HepG2 (cell line): ENCODE measurements around the gene VPS4B. TPM values are rescaled to one million over a fixed set of nuclear protein-coding genes. Genes with fewer than 3 reads are reported as not detected.

Experiments used
- FOSL1 ChIP-seq: sonication (generic); formaldehyde crosslinking; IDR thresholded peaks from 2 replicates; pipeline ENCODE4 v1.9.0; 2021; ENCODE audit warnings: missing genetic modification reagents, borderline replicate concordance
- HNRNPLL ChIP-seq: fragments of 200-400 bp; formaldehyde crosslinking; IDR thresholded peaks from 2 replicates; pipeline ENCODE4 v1.6.1; 2017; ENCODE audit warnings: mild to moderate bottlenecking, low read depth, low read length; ENCODE audit not compliant: poor library complexity, severe bottlenecking
- JUND ChIP-seq: sonication (generic); formaldehyde crosslinking; IDR thresholded peaks from 2 replicates; pipeline ENCODE4 v1.8.0; 2022; ENCODE audit warnings: mild to moderate bottlenecking, missing genetic modification reagents
- KDM3A ChIP-seq: IDR thresholded peaks from 2 replicates; pipeline ENCODE4 v1.6.1; 2018; ENCODE audit warnings: low read depth, missing compliant biosample characterization
- KDM4B ChIP-seq: sonication (generic); formaldehyde crosslinking; IDR thresholded peaks from 2 replicates; pipeline ENCODE4 v1.4.0; 2020; ENCODE audit warnings: missing genetic modification reagents
- MXD1 ChIP-seq: sonication (generic); formaldehyde crosslinking; IDR thresholded peaks from 2 replicates; pipeline ENCODE4 v1.4.0; 2020; ENCODE audit warnings: mild to moderate bottlenecking, missing genetic modification reagents
- RBFOX2 ChIP-seq: fragments of 200-400 bp; formaldehyde crosslinking; IDR thresholded peaks from 2 replicates; pipeline ENCODE4 v1.6.1; 2017; ENCODE audit warnings: low read depth, mild to moderate bottlenecking, low read length
- SIN3A ChIP-seq: IDR thresholded peaks from 2 replicates; pipeline ENCODE4 v1.6.1; 2011; ENCODE audit warnings: low read depth, mild to moderate bottlenecking, control low read depth, low read length, borderline replicate concordance
- SP5 ChIP-seq: IDR thresholded peaks from 2 replicates; pipeline ENCODE4 v1.6.1; 2016; ENCODE audit warnings: low read depth, borderline replicate concordance
- SYNCRIP ChIP-seq: fragments of 200-400 bp; formaldehyde crosslinking; IDR thresholded peaks from 2 replicates; pipeline ENCODE4 v1.6.1; 2018; ENCODE audit warnings: mild to moderate bottlenecking, low read depth, low read length; ENCODE audit not compliant: insufficient read depth
- TAF1 ChIP-seq: sonication (generic); formaldehyde crosslinking; IDR thresholded peaks from 2 replicates; pipeline ENCODE4 v1.4.0; 2020; ENCODE audit warnings: missing genetic modification reagents
- TFDP1 ChIP-seq: IDR thresholded peaks from 2 replicates; pipeline ENCODE4 v1.6.1; 2016; ENCODE audit warnings: missing compliant biosample characterization, missing genetic modification reagents, borderline replicate concordance
- ZIK1 ChIP-seq: sonication (generic); formaldehyde crosslinking; IDR thresholded peaks from 2 replicates; pipeline ENCODE4 v1.5.0; 2020; ENCODE audit warnings: mild to moderate bottlenecking, low read depth, missing genetic modification reagents, borderline replicate concordance
- ZMYM3 ChIP-seq: sonication (generic); formaldehyde crosslinking; IDR thresholded peaks from 2 replicates; pipeline ENCODE4 v1.5.1; 2020; ENCODE audit warnings: mild to moderate bottlenecking, missing genetic modification reagents
- ZNF430 ChIP-seq: sonication (generic); formaldehyde crosslinking; IDR thresholded peaks from 2 replicates; pipeline ENCODE4 v1.9.0; 2021; ENCODE audit warnings: mild to moderate bottlenecking, missing genetic modification reagents
- ZNF451 ChIP-seq: sonication (generic); formaldehyde crosslinking; IDR thresholded peaks from 2 replicates; pipeline ENCODE4 v1.5.0; 2020; ENCODE audit warnings: mild to moderate bottlenecking, missing genetic modification reagents
- ZNF484 ChIP-seq: sonication (generic); formaldehyde crosslinking; IDR thresholded peaks from 2 replicates; pipeline ENCODE4 v1.5.1; 2020; ENCODE audit warnings: mild to moderate bottlenecking, low read depth, missing genetic modification reagents, borderline replicate concordance
- ZNF639 ChIP-seq: conservative IDR thresholded peaks from 2 replicates; pipeline ENCODE4 v1.6.1; 2018; ENCODE audit warnings: missing genetic modification reagents
- ZNF674 ChIP-seq: sonication (generic); formaldehyde crosslinking; IDR thresholded peaks from 2 replicates; pipeline ENCODE4 v1.5.0; 2020; ENCODE audit warnings: low read depth, mild to moderate bottlenecking, missing genetic modification reagents
- ZNF710 ChIP-seq: sonication (generic); formaldehyde crosslinking; IDR thresholded peaks from 2 replicates; pipeline ENCODE4 v1.5.0; 2020; ENCODE audit warnings: mild to moderate bottlenecking, missing genetic modification reagents, borderline replicate concordance
- ZNF749 ChIP-seq: sonication (generic); formaldehyde crosslinking; IDR thresholded peaks from 2 replicates; pipeline ENCODE4 v1.8.0; 2022; ENCODE audit warnings: mild to moderate bottlenecking, missing genetic modification reagents, moderate library complexity, borderline replicate concordance
- ZSCAN5A ChIP-seq: sonication (generic); formaldehyde crosslinking; IDR thresholded peaks from 2 replicates; pipeline ENCODE4 v1.8.0; 2022; ENCODE audit warnings: mild to moderate bottlenecking, missing genetic modification reagents, borderline replicate concordance
- polyA plus RNA-seq, 8 experiments: library from polyadenylated mRNA; depleted of rRNA in 3 of 8; stranded (reverse) in 7 of 8; unstranded in 1 of 8; fragments of >200 nt; fragmentation: Illumina TruSeq in 4 of 8; extraction: Trizol in 4 of 8; gene quantifications; 2 replicates each; pipeline versions ENCODE4 v1.2.1 to v1.2.3, GENCODE V29; 2011 to 2016; ENCODE audit warnings: low read depth in 4 of 8, missing spikeins in 1 of 8, mixed read lengths in 1 of 8; ENCODE audit not compliant: insufficient read depth in 1 of 8
- total RNA-seq, 5 experiments: library from RNA; depleted of rRNA; stranded (reverse); fragments of >200 nt; fragmentation: Illumina TruSeq; extraction: Trizol; gene quantifications; 2 replicates each; pipeline ENCODE4 v1.2.3, GENCODE V29; 2016; ENCODE audit warnings: low read depth in 1 of 5

Gene VPS4B
- total and polyA plus RNA-seq, 2 of the 13 experiments (the other 11 are each of a cell fraction or from before 2014, with no cell fraction given) = 12.8 to 25.9 TPM

GRCh38 chr18:63366213-63367052, 55.8 kb downstream of the VPS4B start (continued):
- TF ChIP-seq ZIK1 (CRISPR knock-in tag) (0 out of 2 replicates have a peak, but pooled peaks have one; percentile 46), TAF1 (CRISPR knock-in tag) (peak; percentile 55; the same call in 1 of the 2 replicates), SP5 (CRISPR knock-in tag) (no peak), ZNF484 (CRISPR knock-in tag) (no peak), RBFOX2 (peak; percentile 44), TFDP1 (no peak), KDM3A (CRISPR knock-in tag) (no peak), ZNF451 (CRISPR knock-in tag) (no peak), ZNF749 (CRISPR knock-in tag) (no peak), SIN3A (peak; percentile 80; the same call in 1 of the 2 replicates), ZNF710 (CRISPR knock-in tag) (no peak), SYNCRIP (no peak), KDM4B (CRISPR knock-in tag) (no peak), ZNF639 (CRISPR knock-in tag) (0 out of 2 replicates have a peak, but pooled peaks have one; percentile 29), ZNF674 (no peak), ZNF430 (CRISPR knock-in tag) (peak; percentile 36; the same call in 1 of the 2 replicates), JUND (CRISPR knock-in tag) (0 out of 2 replicates have a peak, but pooled peaks have one; percentile 50), MXD1 (CRISPR knock-in tag) (no peak), ZMYM3 (peak; percentile 37; the same call in 1 of the 2 replicates), ZSCAN5A (CRISPR knock-in tag) (no peak), HNRNPLL (peak; percentile 58), FOSL1 (CRISPR knock-in tag) (peak; percentile 58)
